GM23338 (cell line): ENCODE measurements around the gene SELP. TPM values are rescaled to one million over a fixed set of nuclear protein-coding genes. Genes with fewer than 3 reads are reported as not detected.

Experiments
- ATAC-seq: fragments of 200-7000 bp; cut with Tn5 transposase; 3 replicates; pipeline ENCODE4 v1.9.1; 2020
- DNase-seq: peaks from one replicate; pipeline ENCODE4 v3.0.0-alpha.2; 2015; ENCODE audit warnings: low spot score
- H2AFZ ChIP-seq: fragments of 200-600 bp; sonication (generic); 2 replicates; pipeline ENCODE4 v1.8.0; 2016; ENCODE audit warnings: antibody characterized with exemption, mild to moderate bottlenecking, moderate library complexity
- H3F3A ChIP-seq: fragments of 200-600 bp; sonication (generic); replicated peaks from 2 replicates; pipeline ENCODE4 v1.8.0; 2017; ENCODE audit warnings: antibody characterized with exemption, mixed run types, low read depth
- H3K27ac ChIP-seq: fragments of 200-600 bp; sonication (generic); 2 replicates; pipeline ENCODE4 v1.6.1; 2016; ENCODE audit warnings: low read depth
- H3K27me3 ChIP-seq: fragments of 200-600 bp; sonication (generic); 2 replicates; pipeline ENCODE4 v1.8.0; 2016; ENCODE audit warnings: mild to moderate bottlenecking, mixed run types, moderate library complexity; ENCODE audit not compliant: insufficient read depth
- H3K36me3 ChIP-seq: fragments of 200-600 bp; sonication (generic); 2 replicates; pipeline ENCODE4 v1.8.0; 2016; ENCODE audit warnings: mild to moderate bottlenecking; ENCODE audit not compliant: insufficient read depth
- H3K4me1 ChIP-seq: fragments of 200-600 bp; sonication (generic); 2 replicates; pipeline ENCODE4 v1.8.0; 2016; ENCODE audit warnings: mild to moderate bottlenecking, moderate library complexity; ENCODE audit not compliant: insufficient read depth
- H3K4me2 ChIP-seq: fragments of 200-600 bp; sonication (generic); 2 replicates; pipeline ENCODE4 v1.7.1; 2017; ENCODE audit warnings: mixed run types
- H3K4me3 ChIP-seq: fragments of 200-600 bp; sonication (generic); 2 replicates; pipeline ENCODE4 v1.6.1; 2016; ENCODE audit warnings: mixed run types
- H3K79me2 ChIP-seq: fragments of 200-600 bp; sonication (generic); replicated peaks from 2 replicates; pipeline ENCODE4 v1.8.0; 2017; ENCODE audit warnings: mild to moderate bottlenecking; ENCODE audit not compliant: insufficient read depth
- H3K9me2 ChIP-seq: fragments of 200-600 bp; sonication (generic); 2 replicates; pipeline ENCODE4 v1.8.0; 2017; ENCODE audit not compliant: insufficient read depth
- H4K20me1 ChIP-seq: fragments of 200-600 bp; sonication (generic); replicated peaks from 2 replicates; pipeline ENCODE4 v1.8.0; 2017; ENCODE audit warnings: mild to moderate bottlenecking; ENCODE audit not compliant: insufficient read depth
- H3K27ac Mint-ChIP-seq: 2 replicates; pipeline ENCODE4 v1.8.0; 2020; ENCODE audit warnings: inconsistent platforms, mild to moderate bottlenecking, moderate library complexity, mixed read lengths
- H3K27me3 Mint-ChIP-seq: 3 replicates; pipeline ENCODE4 v1.8.0; 2022; ENCODE audit warnings: low read depth, mild to moderate bottlenecking, moderate library complexity, mixed read lengths, inconsistent platforms; ENCODE audit not compliant: insufficient read depth, poor library complexity
- H3K36me3 Mint-ChIP-seq: 3 replicates; pipeline ENCODE4 v1.8.0; 2021; ENCODE audit warnings: low read depth, mild to moderate bottlenecking, inconsistent platforms, moderate library complexity, mixed read lengths
- H3K4me1 Mint-ChIP-seq: 3 replicates; pipeline ENCODE4 v1.8.0; 2020; ENCODE audit warnings: mild to moderate bottlenecking, inconsistent platforms, mixed read lengths
- H3K4me3 Mint-ChIP-seq: 3 replicates; pipeline ENCODE4 v1.8.0; 2021; ENCODE audit warnings: moderate library complexity, mild to moderate bottlenecking, inconsistent platforms, mixed read lengths
- H3K9me3 Mint-ChIP-seq: 3 replicates; pipeline ENCODE4 v1.8.0; 2020; ENCODE audit warnings: moderate library complexity, mild to moderate bottlenecking, inconsistent platforms, mixed read lengths
- CREB1 ChIP-seq: fragments of 250-450 bp; sonication (Bioruptor Pico); IDR thresholded peaks from 2 replicates; pipeline ENCODE4 v1.5.0; 2020; ENCODE audit warnings: low read depth, mild to moderate bottlenecking, moderate library complexity
- EZH2 ChIP-seq: fragments of 200-600 bp; sonication (generic); IDR thresholded peaks from one replicate; pipeline ENCODE4 v1.8.0; 2017; ENCODE audit warnings: antibody characterized with exemption, mild to moderate bottlenecking, low read depth; ENCODE audit not compliant: unreplicated experiment
- EZH2phosphoT487 ChIP-seq: fragments of 200-600 bp; sonication (generic); IDR thresholded peaks from one replicate; pipeline ENCODE4 v1.8.1; 2018; ENCODE audit warnings: antibody characterized with exemption; ENCODE audit not compliant: unreplicated experiment
- JUNB ChIP-seq: IDR thresholded peaks from one replicate; pipeline ENCODE4 v1.6.1; 2016; ENCODE audit warnings: antibody characterized with exemption; ENCODE audit not compliant: unreplicated experiment
- NANOG ChIP-seq: IDR thresholded peaks from 2 replicates; pipeline ENCODE4 v1.6.1; 2016; ENCODE audit warnings: antibody characterized with exemption, borderline replicate concordance
- POLR2AphosphoS5 ChIP-seq: IDR thresholded peaks from 2 replicates; pipeline ENCODE4 v1.6.1; 2016; ENCODE audit warnings: antibody characterized with exemption, low read depth
- STAT1 ChIP-seq: IDR thresholded peaks from one replicate; pipeline ENCODE4 v1.6.1; 2016; ENCODE audit warnings: antibody characterized with exemption; ENCODE audit not compliant: unreplicated experiment
- ZNF114 ChIP-seq: fragments of 250-450 bp; sonication (Bioruptor Pico); IDR thresholded peaks from 2 replicates; pipeline ENCODE4 v1.5.0; 2020; ENCODE audit warnings: mild to moderate bottlenecking, moderate library complexity
- ZNF331 ChIP-seq: fragments of 250-450 bp; sonication (Bioruptor Pico); IDR thresholded peaks from 2 replicates; pipeline ENCODE4 v1.5.0; 2020; ENCODE audit warnings: low read depth, mild to moderate bottlenecking, moderate library complexity
- polyA plus RNA-seq: library from polyadenylated mRNA; unstranded; fragments of >200 nt; fragmentation: Nextera tagmentation; extraction: Ambion mirVana; gene quantifications from 2 replicates; pipeline ENCODE4 v1.2.1, GENCODE V29; 2016
- total RNA-seq: library from RNA; depleted of rRNA; stranded (reverse); fragments of >200 nt; shearing (Covaris generic); gene quantifications from 2 replicates; pipeline ENCODE4 v1.2.3, GENCODE V29; 2014
- TF ChIP-seq, protein P1 (sequence below), 2 experiments: fragments of 200-600 bp in 1 of 2; sonication (generic) in 1 of 2; conservative IDR thresholded peaks; 2 replicates each; pipeline versions ENCODE4 v1.5.1 to v1.6.1; 2016 to 2017; ENCODE audit warnings: antibody characterized with exemption in 2 of 2, low read depth in 2 of 2, mild to moderate bottlenecking in 2 of 2, moderate library complexity in 1 of 2
- TF ChIP-seq, protein P2 (sequence below): IDR thresholded peaks from one replicate; pipeline ENCODE4 v1.6.1; 2018; ENCODE audit warnings: antibody characterized with exemption; ENCODE audit not compliant: unreplicated experiment
- TF ChIP-seq, protein P3 (sequence below): IDR thresholded peaks from 2 replicates; pipeline ENCODE4 v1.6.1; 2016; ENCODE audit warnings: antibody characterized with exemption
- TF ChIP-seq, protein P4 (sequence below): fragments of 250-450 bp; sonication (Bioruptor Pico); IDR thresholded peaks from 2 replicates; pipeline ENCODE4 v1.5.0; 2020; ENCODE audit warnings: mild to moderate bottlenecking, moderate library complexity

The SELP gene
- total and polyA plus RNA-seq, 2 experiments from 2014 or later = not detected

DNA sequence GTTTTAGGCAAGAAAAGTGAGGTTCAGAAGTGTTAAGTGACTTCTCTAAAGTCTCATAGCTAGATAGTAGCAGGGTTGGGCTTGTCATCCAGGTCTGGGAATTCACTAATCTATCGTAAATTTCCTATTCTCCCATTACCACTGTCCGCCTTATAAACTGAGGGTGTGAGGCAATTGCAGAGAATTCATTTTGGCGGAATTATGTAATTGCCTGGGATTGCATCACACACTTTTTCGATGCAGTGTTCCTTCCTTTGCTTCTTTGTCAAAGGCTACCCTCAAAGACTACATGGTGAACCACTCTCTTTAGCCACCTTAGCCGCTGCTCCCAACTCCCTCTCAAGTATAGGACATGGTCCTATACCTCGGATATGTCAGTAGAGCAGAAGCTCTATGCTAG, 19.1 kb downstream of the SELP start:
- H3K4me1 ChIP-seq = no peaks in the 10 kb centered on the region
- no peaks in the 10 kb centered on the region for H3K9me3 Mint-ChIP-seq
- H3K27ac ChIP-seq = no peak overlapping the region
- DNase-seq = no peak
- no peak overlapping the region for H3K4me3 ChIP-seq
- H3K27ac Mint-ChIP-seq = no peak overlapping the region
- no peak overlapping the region for H3K4me3 Mint-ChIP-seq
- no peak for ATAC-seq
- H3K27me3 ChIP-seq = no peaks in the 10 kb centered on the region
- no peaks in the 10 kb centered on the region for H4K20me1 ChIP-seq
- TF ChIP-seq STAT1 (no peak), JUNB (no peak), ZNF331 (no peak), ZNF114 (no peak), EZH2 (no peak), EZH2phosphoT487 (no peak), CREB1 (no peak), NANOG (no peak), POLR2AphosphoS5 (no peak)
- TF ChIP-seq, protein P1, sequence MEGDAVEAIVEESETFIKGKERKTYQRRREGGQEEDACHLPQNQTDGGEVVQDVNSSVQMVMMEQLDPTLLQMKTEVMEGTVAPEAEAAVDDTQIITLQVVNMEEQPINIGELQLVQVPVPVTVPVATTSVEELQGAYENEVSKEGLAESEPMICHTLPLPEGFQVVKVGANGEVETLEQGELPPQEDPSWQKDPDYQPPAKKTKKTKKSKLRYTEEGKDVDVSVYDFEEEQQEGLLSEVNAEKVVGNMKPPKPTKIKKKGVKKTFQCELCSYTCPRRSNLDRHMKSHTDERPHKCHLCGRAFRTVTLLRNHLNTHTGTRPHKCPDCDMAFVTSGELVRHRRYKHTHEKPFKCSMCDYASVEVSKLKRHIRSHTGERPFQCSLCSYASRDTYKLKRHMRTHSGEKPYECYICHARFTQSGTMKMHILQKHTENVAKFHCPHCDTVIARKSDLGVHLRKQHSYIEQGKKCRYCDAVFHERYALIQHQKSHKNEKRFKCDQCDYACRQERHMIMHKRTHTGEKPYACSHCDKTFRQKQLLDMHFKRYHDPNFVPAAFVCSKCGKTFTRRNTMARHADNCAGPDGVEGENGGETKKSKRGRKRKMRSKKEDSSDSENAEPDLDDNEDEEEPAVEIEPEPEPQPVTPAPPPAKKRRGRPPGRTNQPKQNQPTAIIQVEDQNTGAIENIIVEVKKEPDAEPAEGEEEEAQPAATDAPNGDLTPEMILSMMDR (conservative IDR thresholded peaks at IDR 0.05; ENCODE audit: low read depth in 2 of 2) = no peak
- TF ChIP-seq, protein P2, sequence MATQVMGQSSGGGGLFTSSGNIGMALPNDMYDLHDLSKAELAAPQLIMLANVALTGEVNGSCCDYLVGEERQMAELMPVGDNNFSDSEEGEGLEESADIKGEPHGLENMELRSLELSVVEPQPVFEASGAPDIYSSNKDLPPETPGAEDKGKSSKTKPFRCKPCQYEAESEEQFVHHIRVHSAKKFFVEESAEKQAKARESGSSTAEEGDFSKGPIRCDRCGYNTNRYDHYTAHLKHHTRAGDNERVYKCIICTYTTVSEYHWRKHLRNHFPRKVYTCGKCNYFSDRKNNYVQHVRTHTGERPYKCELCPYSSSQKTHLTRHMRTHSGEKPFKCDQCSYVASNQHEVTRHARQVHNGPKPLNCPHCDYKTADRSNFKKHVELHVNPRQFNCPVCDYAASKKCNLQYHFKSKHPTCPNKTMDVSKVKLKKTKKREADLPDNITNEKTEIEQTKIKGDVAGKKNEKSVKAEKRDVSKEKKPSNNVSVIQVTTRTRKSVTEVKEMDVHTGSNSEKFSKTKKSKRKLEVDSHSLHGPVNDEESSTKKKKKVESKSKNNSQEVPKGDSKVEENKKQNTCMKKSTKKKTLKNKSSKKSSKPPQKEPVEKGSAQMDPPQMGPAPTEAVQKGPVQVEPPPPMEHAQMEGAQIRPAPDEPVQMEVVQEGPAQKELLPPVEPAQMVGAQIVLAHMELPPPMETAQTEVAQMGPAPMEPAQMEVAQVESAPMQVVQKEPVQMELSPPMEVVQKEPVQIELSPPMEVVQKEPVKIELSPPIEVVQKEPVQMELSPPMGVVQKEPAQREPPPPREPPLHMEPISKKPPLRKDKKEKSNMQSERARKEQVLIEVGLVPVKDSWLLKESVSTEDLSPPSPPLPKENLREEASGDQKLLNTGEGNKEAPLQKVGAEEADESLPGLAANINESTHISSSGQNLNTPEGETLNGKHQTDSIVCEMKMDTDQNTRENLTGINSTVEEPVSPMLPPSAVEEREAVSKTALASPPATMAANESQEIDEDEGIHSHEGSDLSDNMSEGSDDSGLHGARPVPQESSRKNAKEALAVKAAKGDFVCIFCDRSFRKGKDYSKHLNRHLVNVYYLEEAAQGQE = no peak
- TF ChIP-seq, protein P3, sequence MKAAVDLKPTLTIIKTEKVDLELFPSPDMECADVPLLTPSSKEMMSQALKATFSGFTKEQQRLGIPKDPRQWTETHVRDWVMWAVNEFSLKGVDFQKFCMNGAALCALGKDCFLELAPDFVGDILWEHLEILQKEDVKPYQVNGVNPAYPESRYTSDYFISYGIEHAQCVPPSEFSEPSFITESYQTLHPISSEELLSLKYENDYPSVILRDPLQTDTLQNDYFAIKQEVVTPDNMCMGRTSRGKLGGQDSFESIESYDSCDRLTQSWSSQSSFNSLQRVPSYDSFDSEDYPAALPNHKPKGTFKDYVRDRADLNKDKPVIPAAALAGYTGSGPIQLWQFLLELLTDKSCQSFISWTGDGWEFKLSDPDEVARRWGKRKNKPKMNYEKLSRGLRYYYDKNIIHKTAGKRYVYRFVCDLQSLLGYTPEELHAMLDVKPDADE = no peak
- TF ChIP-seq, protein P4, sequence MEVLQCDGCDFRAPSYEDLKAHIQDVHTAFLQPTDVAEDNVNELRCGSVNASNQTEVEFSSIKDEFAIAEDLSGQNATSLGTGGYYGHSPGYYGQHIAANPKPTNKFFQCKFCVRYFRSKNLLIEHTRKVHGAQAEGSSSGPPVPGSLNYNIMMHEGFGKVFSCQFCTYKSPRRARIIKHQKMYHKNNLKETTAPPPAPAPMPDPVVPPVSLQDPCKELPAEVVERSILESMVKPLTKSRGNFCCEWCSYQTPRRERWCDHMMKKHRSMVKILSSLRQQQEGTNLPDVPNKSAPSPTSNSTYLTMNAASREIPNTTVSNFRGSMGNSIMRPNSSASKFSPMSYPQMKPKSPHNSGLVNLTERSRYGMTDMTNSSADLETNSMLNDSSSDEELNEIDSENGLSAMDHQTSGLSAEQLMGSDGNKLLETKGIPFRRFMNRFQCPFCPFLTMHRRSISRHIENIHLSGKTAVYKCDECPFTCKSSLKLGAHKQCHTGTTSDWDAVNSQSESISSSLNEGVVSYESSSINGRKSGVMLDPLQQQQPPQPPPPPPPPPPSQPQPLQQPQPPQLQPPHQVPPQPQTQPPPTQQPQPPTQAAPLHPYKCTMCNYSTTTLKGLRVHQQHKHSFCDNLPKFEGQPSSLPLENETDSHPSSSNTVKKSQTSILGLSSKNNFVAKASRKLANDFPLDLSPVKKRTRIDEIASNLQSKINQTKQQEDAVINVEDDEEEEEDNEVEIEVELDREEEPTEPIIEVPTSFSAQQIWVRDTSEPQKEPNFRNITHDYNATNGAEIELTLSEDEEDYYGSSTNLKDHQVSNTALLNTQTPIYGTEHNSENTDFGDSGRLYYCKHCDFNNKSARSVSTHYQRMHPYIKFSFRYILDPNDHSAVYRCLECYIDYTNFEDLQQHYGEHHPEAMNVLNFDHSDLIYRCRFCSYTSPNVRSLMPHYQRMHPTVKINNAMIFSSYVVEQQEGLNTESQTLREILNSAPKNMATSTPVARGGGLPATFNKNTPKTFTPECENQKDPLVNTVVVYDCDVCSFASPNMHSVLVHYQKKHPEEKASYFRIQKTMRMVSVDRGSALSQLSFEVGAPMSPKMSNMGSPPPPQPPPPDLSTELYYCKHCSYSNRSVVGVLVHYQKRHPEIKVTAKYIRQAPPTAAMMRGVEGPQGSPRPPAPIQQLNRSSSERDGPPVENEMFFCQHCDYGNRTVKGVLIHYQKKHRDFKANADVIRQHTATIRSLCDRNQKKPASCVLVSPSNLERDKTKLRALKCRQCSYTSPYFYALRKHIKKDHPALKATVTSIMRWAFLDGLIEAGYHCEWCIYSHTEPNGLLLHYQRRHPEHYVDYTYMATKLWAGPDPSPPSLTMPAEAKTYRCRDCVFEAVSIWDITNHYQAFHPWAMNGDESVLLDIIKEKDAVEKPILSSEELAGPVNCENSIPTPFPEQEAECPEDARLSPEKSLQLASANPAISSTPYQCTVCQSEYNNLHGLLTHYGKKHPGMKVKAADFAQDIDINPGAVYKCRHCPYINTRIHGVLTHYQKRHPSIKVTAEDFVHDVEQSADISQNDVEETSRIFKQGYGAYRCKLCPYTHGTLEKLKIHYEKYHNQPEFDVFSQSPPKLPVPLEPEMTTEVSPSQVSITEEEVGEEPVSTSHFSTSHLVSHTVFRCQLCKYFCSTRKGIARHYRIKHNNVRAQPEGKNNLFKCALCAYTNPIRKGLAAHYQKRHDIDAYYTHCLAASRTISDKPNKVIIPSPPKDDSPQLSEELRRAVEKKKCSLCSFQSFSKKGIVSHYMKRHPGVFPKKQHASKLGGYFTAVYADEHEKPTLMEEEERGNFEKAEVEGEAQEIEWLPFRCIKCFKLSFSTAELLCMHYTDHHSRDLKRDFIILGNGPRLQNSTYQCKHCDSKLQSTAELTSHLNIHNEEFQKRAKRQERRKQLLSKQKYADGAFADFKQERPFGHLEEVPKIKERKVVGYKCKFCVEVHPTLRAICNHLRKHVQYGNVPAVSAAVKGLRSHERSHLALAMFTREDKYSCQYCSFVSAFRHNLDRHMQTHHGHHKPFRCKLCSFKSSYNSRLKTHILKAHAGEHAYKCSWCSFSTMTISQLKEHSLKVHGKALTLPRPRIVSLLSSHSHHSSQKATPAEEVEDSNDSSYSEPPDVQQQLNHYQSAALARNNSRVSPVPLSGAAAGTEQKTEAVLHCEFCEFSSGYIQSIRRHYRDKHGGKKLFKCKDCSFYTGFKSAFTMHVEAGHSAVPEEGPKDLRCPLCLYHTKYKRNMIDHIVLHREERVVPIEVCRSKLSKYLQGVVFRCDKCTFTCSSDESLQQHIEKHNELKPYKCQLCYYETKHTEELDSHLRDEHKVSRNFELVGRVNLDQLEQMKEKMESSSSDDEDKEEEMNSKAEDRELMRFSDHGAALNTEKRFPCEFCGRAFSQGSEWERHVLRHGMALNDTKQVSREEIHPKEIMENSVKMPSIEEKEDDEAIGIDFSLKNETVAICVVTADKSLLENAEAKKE (CRISPR knock-in tag) = no peak
- no peaks in the 10 kb centered on the region for H3K79me2 ChIP-seq
- H3K4me1 Mint-ChIP-seq = no peaks in the 10 kb centered on the region
- H3K36me3 ChIP-seq = no peaks in the 10 kb centered on the region
- no peak overlapping the region for H3K4me2 ChIP-seq
- H3K36me3 Mint-ChIP-seq = no peaks in the 10 kb centered on the region
- H3F3A ChIP-seq = no peaks in the 10 kb centered on the region
- no peak overlapping the region for H2AFZ ChIP-seq
- peaks cover 2% of the 10 kb centered on the region for H3K27me3 Mint-ChIP-seq
- H3K9me2 ChIP-seq = no peaks in the 10 kb centered on the region
